IPS-18c (cell line): ENCODE data around the gene PROM2.
"Not testable (repeated sequence)": the region's sequence is repeated elsewhere in the genome, so short reads cannot be mapped to it uniquely, and the experiment has no call there.

Experiments
- H3K4me3 ChIP-seq: 2 replicates; pipeline ENCODE4 v1.7.0; 2013; ENCODE audit warnings: low read depth, mild to moderate bottlenecking, low read length, moderate library complexity; ENCODE audit not compliant: insufficient read depth
- H3K9me3 ChIP-seq: one replicate; pipeline ENCODE4 v1.6.1; 2013; ENCODE audit warnings: mild to moderate bottlenecking, low read length, moderate library complexity; ENCODE audit not compliant: control insufficient read depth, insufficient read depth

PROM2 gene

GRCh38 chr2:95274291-95275150 lies at the start of gene PROM2:
PROM2 (plus strand) TSS chr2:95274449; CDS start chr2:95274586, 137 bp downstream.
- no peaks in the 10 kb centered on the region for H3K9me3 ChIP-seq
- H3K4me3 ChIP-seq: no peak within 1 kb of the TSS

GRCh38 chr2:95225658-95226057 lies 48.6 kb upstream of the PROM2 start:
- Histone ChIP-seq H3K4me3 (no peak overlapping the region), H3K9me3 (peaks cover 3% of the 10 kb centered on the region)

- H3K9me3 ChIP-seq: no peaks in the 10 kb centered on the region
- no peak overlapping the region for H3K4me3 ChIP-seq
These were observed 42.5 kb upstream of the PROM2 start for GRCh38 chr2:95231723-95232122.

GRCh38 chr2:95232232-95232631 lies 42.0 kb upstream of the PROM2 start:
- Histone ChIP-seq H3K4me3 (no peak overlapping the region), H3K9me3 (no peaks in the 10 kb centered on the region)

- peaks cover 2% of the 10 kb centered on the region for H3K9me3 ChIP-seq
- H3K4me3 ChIP-seq: no peak overlapping the region
These were observed 39.9 kb upstream of the PROM2 start for GRCh38 chr2:95234286-95234785.

- Histone ChIP-seq H3K4me3 (no peak overlapping the region), H3K9me3 (peaks cover 2% of the 10 kb centered on the region)
These were observed 39.4 kb upstream of the PROM2 start for GRCh38 chr2:95234816-95235215.

GRCh38 chr2:95238131-95238530 lies 36.1 kb upstream of the PROM2 start:
- Histone ChIP-seq H3K4me3 (no peak overlapping the region), H3K9me3 (peaks cover 6% of the 10 kb centered on the region)

GRCh38 chr2:95240091-95240490 lies 34.2 kb upstream of the PROM2 start:
- peaks cover 6% of the 10 kb centered on the region for H3K9me3 ChIP-seq

GRCh38 chr2:95240556-95240955 lies 33.7 kb upstream of the PROM2 start:
- Histone ChIP-seq H3K9me3 (peaks cover 6% of the 10 kb centered on the region), H3K4me3 (no peak overlapping the region; the same call in 1 of the 2 replicates)

More at GRCh38 chr2:95240091-95240490, 34.2 kb upstream of the PROM2 start:
- H3K4me3 ChIP-seq: no peak overlapping the region

GRCh38 chr2:95242084-95242483 lies 32.2 kb upstream of the PROM2 start:
- H3K4me3 ChIP-seq, H3K9me3 ChIP-seq: not testable (repeated sequence)

- peaks cover 3% of the 10 kb centered on the region for H3K9me3 ChIP-seq
These were observed 16.0 kb upstream of the PROM2 start for GRCh38 chr2:95258271-95258670.

GRCh38 chr2:95260028-95261023 lies 13.9 kb upstream of the PROM2 start:
- Histone ChIP-seq H3K4me3 (no peak overlapping the region), H3K9me3 (peaks cover 3% of the 10 kb centered on the region)

More at GRCh38 chr2:95258271-95258670, 16.0 kb upstream of the PROM2 start:
- H3K4me3 ChIP-seq: no peak overlapping the region; the same call in 1 of the 2 replicates

- no peak overlapping the region for H3K4me3 ChIP-seq
- peaks cover 3% of the 10 kb centered on the region for H3K9me3 ChIP-seq
These were observed 12.6 kb upstream of the PROM2 start for GRCh38 chr2:95261602-95262001.

- H3K9me3 ChIP-seq: peaks cover 2% of the 10 kb centered on the region
- no peak overlapping the region for H3K4me3 ChIP-seq
These were observed 11.2 kb upstream of the PROM2 start for GRCh38 chr2:95262896-95263542.

- no peak overlapping the region for H3K4me3 ChIP-seq
- no peaks in the 10 kb centered on the region for H3K9me3 ChIP-seq
These were observed 9.6 kb upstream of the PROM2 start for GRCh38 chr2:95264624-95265023.

GRCh38 chr2:95265182-95265581 lies 9.1 kb upstream of the PROM2 start:
- Histone ChIP-seq H3K4me3 (no peak overlapping the region), H3K9me3 (no peaks in the 10 kb centered on the region)
